Measurements from ENCODE around the gene EFEMP2. TPM values are rescaled to one million over a fixed set of nuclear protein-coding genes. Genes with fewer than 3 reads are reported as not detected.

The EFEMP2 gene
- 10 to 100 TPM; 16.2 to 25.4 TPM for total RNA-seq

DNA sequence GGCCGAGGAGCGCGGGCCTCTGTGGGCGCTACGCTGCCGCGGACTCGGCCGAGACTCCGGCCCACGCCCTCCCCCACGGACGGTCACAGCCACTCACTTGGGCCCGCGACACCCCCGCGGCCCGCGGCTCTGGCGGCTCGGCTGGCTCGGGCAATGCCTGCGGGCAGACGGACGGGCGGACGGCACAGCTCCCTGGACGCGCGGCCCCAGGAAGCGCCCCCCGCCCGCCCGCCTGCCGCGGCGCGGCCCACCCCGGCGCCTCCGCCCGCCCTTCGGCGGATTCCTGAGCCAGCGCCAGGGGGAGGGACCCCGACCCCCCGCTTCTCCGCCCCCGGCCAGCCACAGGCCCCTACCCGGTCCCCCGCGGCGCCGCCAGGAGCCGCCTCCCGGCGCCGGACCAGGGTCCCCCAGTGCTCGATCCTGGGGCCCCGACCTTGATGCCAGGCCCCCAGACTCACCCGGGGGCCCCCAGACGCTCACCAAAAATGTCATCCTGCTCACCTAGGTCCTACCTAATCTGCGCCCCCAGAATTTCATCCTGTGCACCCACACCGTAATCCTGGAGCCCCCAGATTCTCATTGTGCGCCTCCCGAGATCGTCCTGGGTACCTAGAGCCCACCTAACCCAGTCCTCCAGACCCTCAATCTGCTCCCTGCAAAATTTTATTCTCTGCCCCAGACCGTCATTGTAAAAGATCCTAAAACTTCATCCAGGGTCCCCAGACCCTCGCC, at the start of gene EFEMP2:
Gene EFEMP2, minus strand, starts transcription at position 215 of the 732 bp plus-strand sequence. CDS start 446 bp downstream, outside the sequence.
- H3K27ac ChIP-seq: peak within 1 kb of the TSS; percentile 68 to 81 (median 78)
- H3K4me1 ChIP-seq: peaks cover 25% of the 10 kb centered on the region
- TF ChIP-seq POLR2A (IDR thresholded peaks at IDR 0.05): no peak
- TF ChIP-seq, protein P1, sequence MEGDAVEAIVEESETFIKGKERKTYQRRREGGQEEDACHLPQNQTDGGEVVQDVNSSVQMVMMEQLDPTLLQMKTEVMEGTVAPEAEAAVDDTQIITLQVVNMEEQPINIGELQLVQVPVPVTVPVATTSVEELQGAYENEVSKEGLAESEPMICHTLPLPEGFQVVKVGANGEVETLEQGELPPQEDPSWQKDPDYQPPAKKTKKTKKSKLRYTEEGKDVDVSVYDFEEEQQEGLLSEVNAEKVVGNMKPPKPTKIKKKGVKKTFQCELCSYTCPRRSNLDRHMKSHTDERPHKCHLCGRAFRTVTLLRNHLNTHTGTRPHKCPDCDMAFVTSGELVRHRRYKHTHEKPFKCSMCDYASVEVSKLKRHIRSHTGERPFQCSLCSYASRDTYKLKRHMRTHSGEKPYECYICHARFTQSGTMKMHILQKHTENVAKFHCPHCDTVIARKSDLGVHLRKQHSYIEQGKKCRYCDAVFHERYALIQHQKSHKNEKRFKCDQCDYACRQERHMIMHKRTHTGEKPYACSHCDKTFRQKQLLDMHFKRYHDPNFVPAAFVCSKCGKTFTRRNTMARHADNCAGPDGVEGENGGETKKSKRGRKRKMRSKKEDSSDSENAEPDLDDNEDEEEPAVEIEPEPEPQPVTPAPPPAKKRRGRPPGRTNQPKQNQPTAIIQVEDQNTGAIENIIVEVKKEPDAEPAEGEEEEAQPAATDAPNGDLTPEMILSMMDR (IDR thresholded peaks at IDR 0.05): no peak
- DNase-seq (peak in 2 of 4 donors; percentile 39 to 41), ATAC-seq (peak; percentile 16)
- no peaks in the 10 kb centered on the region for H3K36me3 ChIP-seq (replicated peaks in 1 of 2; ENCODE audit: insufficient read depth in 1 of 2, low read depth in 2 of 2)
- no peaks in the 10 kb centered on the region for H3K9me3 ChIP-seq
- intact Hi-C loops (cut with DNase I): no loop called here
- no peaks in the 10 kb centered on the region for H3K27me3 ChIP-seq
- no peak within 1 kb of the TSS for H3K4me3 ChIP-seq
- WGBS, 2 donors: 4 to 5% methylated on average over 9 to 19 of the region's 69 CpGs

DNA sequence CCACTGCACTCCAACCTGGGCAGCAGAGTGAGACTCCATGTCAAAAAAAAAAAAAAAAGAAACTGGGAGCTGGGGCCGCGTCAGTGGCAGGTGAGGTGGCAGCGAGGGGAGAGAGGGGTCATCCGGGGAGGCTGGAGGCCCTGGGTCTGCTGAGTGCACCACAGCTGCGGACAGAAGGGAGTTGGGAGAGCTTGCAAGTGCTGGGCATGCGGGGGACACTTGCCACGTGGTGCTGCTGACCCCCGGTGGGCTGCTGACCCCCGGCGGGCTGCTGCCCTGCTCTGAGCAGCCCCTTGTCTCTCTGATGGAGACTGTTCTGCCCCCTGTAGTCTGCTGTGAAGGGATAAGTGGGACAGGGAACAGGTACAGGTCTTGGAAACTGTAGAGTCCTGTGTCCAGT, 49.3 kb upstream of the EFEMP2 start:
- no peaks in the 10 kb centered on the region for H3K9me3 ChIP-seq
- TF ChIP-seq, protein P1 (IDR thresholded peaks at IDR 0.05): no peak
- no peak for TF ChIP-seq POLR2A (IDR thresholded peaks at IDR 0.05)
- ATAC-seq (no peak), DNase-seq (no peak)
- no peak overlapping the region for H3K4me3 ChIP-seq
- WGBS, 2 donors: 88 to 89% methylated on average over 10 of the region's 10 CpGs
- intact Hi-C loops (cut with DNase I): loop anchor here (5.0 kb wide), 1 partner anchor 35 kb away; no protein-coding TSS in a partner anchor
- no peaks in the 10 kb centered on the region for H3K27me3 ChIP-seq
- H3K36me3 ChIP-seq (replicated peaks in 1 of 2; ENCODE audit: insufficient read depth in 1 of 2, low read depth in 2 of 2): peaks cover 2 to 5% of the 10 kb centered on the region in 2 donors
- no peak overlapping the region for H3K27ac ChIP-seq
- peaks cover 29% of the 10 kb centered on the region for H3K4me1 ChIP-seq

DNA sequence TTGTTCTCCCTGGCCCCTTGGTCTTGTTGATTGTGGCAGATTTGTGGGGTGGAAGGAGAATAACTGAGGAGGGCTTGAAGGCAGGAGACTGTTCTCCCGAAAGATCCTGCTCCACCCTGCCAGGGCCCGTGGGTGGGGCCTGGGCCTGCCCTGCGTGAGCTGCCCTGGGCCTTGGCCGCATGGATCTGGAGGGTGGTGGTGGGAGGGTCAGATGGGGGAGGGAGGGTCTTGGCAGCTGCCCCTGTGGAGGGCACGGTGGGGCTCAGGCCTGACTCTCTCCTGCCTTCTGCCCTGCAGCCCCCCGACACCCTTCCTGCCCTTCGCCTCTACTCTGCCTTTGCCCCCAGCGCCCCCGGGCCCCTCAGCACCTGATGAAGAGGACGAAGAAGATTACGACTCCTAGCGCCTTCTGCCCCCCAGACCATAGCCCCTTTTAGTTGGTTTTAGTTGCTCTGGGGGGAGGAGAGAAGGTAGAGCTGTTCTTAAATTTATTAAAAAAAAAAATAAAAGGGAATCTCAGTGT, 48.5 kb upstream of the EFEMP2 start:
- no peak overlapping the region for H3K27ac ChIP-seq
- no peak overlapping the region for H3K4me3 ChIP-seq
- ATAC-seq (no peak), DNase-seq (no peak)
- no peaks in the 10 kb centered on the region for H3K9me3 ChIP-seq
- TF ChIP-seq POLR2A (IDR thresholded peaks at IDR 0.05): no peak
- TF ChIP-seq, protein P1 (IDR thresholded peaks at IDR 0.05): no peak
- peaks cover 2 to 5% of the 10 kb centered on the region in 2 donors for H3K36me3 ChIP-seq (replicated peaks in 1 of 2; ENCODE audit: insufficient read depth in 1 of 2, low read depth in 2 of 2)
- WGBS, 2 donors: 73 to 96% methylated on average over 8 to 12 of the region's 12 CpGs
- H3K4me1 ChIP-seq: peaks cover 36% of the 10 kb centered on the region
- no peaks in the 10 kb centered on the region for H3K27me3 ChIP-seq
- intact Hi-C loops (cut with DNase I): loop anchor here (5.0 kb wide), 1 partner anchor 36 kb away; no protein-coding TSS in a partner anchor

DNA sequence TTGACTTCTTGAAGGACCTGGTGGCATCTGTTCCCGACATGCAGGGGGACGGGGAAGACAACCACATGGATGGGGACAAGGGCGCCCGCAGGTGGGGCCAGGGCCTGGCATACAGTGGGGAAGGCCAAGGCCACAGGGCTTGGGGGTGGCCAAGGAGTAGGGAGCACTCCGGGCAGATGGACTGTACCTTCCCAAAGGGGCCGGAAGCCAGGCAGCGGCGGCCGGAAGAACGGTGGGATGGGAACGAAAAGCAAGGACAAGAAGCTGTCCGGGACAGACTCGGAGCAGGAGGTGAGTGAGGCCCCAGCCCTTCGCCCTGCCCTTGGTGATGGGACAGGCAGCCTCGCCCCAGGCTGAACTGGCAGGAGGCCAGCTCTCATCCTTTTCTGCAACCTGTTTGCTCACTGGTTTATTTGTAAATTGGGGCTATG, 47.8 kb upstream of the EFEMP2 start:
- Histone ChIP-seq H3K27me3 (no peaks in the 10 kb centered on the region), H3K36me3 (replicated peaks in 1 of 2; ENCODE audit: insufficient read depth in 1 of 2, low read depth in 2 of 2) (peaks cover 2 to 5% of the 10 kb centered on the region in 2 donors), H3K4me1 (peaks cover 44% of the 10 kb centered on the region), H3K27ac (no peak overlapping the region), H3K4me3 (peak overlapping the region; percentile 72 to 95), H3K9me3 (no peaks in the 10 kb centered on the region)
- DNase-seq (no peak), ATAC-seq (no peak)
- intact Hi-C loops (cut with DNase I): loop anchor here (5.0 kb wide), 1 partner anchor 37 kb away; no protein-coding TSS in a partner anchor
- 55 to 60% methylated on average over 13 of the region's 15 CpGs for WGBS, 2 donors
- no peak for TF ChIP-seq POLR2A (IDR thresholded peaks at IDR 0.05)
- TF ChIP-seq, protein P1 (IDR thresholded peaks at IDR 0.05): no peak
